ENCODE results near the gene PLA2G4F. TPM values are rescaled to one million over a fixed set of nuclear protein-coding genes. Genes with fewer than 3 reads are reported as not detected.

Gene PLA2G4F
- 10 to 100 TPM in 3 of 4 donors, under 1 TPM in 1; 0.68 to 36.7 (median 25.1) TPM for polyA plus RNA-seq (ENCODE audit: insufficient read length in 4 of 4)

DNA sequence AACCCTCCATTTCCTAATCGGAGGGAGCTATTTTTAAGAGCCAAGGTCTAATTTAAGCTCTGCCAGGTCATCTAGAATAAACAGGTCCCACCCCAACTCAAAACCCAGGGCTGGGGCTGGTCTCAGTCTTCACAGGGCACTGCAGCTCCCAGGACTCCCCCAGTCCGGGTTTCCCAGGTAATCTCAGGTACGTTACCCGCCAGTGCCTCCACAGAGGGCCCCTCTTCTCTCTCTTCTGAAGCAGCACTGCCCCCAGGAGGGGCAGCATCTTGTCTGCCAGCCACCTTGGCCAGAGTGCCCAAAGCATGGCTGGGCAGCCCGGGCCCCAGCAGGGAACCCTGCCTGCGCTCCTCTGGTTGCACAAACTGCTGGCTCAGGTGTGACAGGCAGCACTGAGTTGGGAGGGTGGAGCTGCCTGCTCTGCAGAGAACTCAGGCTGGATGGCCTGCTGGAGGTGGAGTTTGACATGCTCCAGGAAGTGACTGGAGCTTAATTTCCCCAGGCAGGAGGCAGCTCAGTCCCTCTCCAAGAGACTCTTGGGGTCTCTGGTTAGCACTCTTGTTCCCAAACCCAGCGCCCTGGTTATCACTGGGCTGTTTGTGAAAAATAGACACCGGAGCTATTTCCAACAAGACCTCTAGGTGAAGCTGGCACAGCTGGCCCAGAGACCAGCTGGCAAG lies at the start of gene PLA2G4F:
TSS of gene PLA2G4F (minus strand) at position 394 of the 680 bp plus-strand sequence. CDS start at position 307, 87 bp downstream.
- no peak for DNase-seq (ENCODE audit: low read depth in 4 of 4, low spot score in 3 of 4)

GRCh38 chr15:42203891-42204290 lies 47.5 kb upstream of the PLA2G4F start:
- DNase-seq (ENCODE audit: low read depth in 4 of 4, low spot score in 3 of 4), result no peak

- no peak for DNase-seq (ENCODE audit: low read depth in 4 of 4, low spot score in 3 of 4)
Measured at GRCh38 chr15:42202653-42203052, 46.2 kb upstream of the PLA2G4F start.

DNA sequence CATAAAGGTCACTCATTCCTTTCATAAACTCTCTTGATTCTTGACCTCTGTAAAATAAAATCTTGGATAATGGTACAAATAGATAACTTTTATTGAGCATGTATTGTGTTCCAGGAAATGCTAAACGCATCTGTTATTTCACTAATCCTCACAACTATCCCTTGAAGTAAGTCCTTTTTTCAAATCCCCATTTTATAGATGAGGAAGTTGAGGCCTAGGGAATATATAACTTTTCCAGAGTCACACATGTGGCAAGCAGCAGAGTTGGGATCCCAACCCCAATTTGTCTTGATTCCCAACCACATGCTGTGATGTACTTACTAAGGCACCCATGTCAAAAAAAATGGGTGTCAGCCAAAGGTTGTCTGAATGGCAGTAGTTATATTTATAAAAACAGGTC lies 45.4 kb upstream of the PLA2G4F start:
- no peak for DNase-seq (ENCODE audit: low read depth in 4 of 4, low spot score in 3 of 4)

GRCh38 chr15:42199126-42199525 lies 42.7 kb upstream of the PLA2G4F start:
- no peak for DNase-seq (ENCODE audit: low read depth in 4 of 4, low spot score in 3 of 4)

DNA sequence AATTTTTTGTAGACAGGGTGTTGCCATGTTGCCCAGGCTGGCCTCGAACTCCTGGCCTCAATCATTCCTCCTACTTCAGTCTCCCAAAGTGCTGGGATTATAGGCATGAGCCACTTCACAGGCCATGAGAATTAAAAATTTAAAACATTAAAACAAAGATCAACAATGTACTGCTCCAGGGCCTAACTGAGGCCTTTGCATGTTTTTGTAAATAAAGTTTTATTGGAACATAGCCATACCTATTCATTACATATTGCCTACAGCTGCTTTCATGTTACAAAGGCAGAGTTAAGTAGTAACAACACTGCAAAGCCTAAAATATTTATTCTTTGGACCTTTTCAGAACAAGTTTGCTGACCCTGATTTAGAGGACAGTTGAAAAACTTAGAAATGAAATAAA lies 42.1 kb upstream of the PLA2G4F start:
- DNase-seq (ENCODE audit: low read depth in 4 of 4, low spot score in 3 of 4), result no peak

GRCh38 chr15:42194513-42194912 lies 38.1 kb upstream of the PLA2G4F start:
- no peak for DNase-seq (ENCODE audit: low read depth in 4 of 4, low spot score in 3 of 4)

GRCh38 chr15:42193383-42193782 lies 36.9 kb upstream of the PLA2G4F start:
- no peak for DNase-seq (ENCODE audit: low read depth in 4 of 4, low spot score in 3 of 4)

DNA sequence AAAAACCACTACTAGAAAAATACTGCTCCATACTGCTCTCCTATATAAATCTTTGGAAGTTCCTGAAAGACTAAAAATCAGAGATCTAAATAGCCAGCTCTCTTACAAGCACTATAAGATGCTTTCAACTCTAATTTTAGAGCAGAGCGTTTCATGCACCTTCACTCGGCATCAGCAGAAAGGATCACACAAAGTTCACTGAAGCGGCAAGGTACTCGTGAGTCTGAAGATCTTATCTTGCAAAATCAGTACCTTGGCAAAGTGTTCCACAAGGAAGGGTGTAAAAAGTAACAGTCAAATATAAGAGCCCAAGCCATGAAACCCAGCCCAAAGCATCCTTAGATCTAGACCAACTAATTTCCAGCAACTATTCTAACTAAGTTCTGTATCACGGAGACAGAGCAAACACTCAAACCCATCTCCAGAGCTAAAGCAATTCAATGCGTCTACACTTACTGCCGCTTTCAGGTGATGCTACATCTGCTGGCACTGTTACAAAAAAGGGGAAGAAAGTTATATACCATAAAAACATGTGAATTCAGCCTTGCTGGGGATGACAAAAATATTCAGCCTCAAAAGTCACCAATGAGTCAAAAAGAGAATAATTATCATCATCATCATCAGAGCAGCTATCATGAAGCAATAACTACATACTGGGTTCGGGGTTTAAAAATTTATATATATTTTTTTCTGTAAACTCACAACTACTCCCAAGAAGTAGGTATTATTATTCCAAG lies 35.3 kb upstream of the PLA2G4F start:
- DNase-seq (ENCODE audit: low read depth in 4 of 4, low spot score in 3 of 4), result no peak

DNA sequence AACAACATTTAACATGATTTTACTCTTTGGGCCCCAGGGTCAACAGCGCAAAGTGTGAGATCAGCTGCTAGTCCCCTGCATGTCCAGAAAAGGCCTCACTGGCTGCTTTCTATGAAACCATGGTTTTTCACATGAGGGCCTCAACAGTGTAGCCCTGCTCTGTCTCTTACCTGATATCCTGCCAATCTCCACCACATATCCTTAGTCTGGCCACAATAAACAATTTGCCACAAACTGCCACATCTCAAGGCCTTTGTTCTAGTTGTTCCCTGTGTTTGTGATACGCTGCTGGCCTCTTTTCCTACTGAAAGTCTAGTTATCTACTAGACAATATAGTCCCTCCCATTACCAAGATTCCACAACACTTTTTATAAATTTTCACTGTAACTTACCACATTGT lies 33.9 kb upstream of the PLA2G4F start:
- no peak for DNase-seq (ENCODE audit: low read depth in 4 of 4, low spot score in 3 of 4)

- no peak for DNase-seq (ENCODE audit: low read depth in 4 of 4, low spot score in 3 of 4)
Measured at GRCh38 chr15:42185801-42186200, 29.4 kb upstream of the PLA2G4F start.

DNA sequence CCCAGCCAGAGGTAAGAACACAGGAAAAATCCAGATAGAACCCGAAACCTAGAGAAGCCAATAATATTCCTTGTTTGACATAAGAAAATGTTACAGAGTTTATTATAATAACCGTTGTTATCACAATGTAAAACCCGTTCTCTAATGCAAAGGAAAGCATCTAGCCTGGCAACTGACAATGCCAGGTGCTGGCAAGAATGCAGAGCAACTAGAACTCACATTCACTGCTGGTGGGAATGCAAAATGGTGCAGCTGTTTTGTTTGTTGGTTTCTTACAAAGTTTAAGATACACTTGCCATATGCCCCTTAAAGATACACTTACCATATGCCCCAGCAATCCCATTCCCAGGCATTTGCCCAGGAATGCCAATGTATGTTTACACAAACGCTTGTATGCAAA lies 28.3 kb upstream of the PLA2G4F start:
- DNase-seq (ENCODE audit: low read depth in 4 of 4, low spot score in 3 of 4), result no peak

DNA sequence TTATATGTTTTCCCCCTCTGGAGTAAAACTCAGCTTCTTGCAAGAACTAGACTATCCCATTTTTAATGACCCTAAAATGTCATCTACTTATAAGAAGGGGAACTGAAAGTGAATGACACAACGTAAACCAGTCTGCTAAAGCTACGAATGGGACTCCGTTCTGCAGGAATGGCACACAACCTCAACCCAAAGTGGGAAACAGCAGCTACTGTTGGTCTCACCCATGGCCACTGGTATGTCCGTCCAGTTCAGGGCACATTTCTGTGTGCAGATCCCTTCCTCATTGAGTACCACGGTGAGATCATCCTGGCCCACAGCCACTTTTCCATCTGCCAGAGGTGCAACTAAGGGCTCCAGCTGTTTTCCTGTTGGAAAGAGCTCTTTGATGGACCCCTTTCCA lies 27.9 kb upstream of the PLA2G4F start:
- DNase-seq (ENCODE audit: low read depth in 4 of 4, low spot score in 3 of 4), result no peak

DNA sequence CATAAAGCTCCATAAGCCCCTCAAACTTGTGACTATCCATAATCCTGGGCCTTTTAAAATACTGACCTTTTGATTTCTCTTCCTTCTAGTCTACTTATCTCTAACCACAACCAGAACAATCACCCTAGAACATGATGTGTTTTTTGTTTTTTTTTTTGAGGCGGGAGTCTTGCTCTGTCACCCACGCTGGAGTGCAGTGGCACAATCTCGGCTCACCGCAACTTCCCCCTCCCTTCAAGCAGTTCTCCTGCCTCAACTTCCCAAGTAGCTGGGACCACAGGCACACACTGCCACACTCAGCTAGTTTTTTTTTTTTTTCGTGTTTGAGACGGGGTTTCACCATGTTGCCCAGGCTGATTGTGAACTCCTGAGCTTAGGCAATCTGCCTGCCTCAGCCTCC lies 26.5 kb upstream of the PLA2G4F start:
- no peak for DNase-seq (ENCODE audit: low read depth in 4 of 4, low spot score in 3 of 4)

DNA sequence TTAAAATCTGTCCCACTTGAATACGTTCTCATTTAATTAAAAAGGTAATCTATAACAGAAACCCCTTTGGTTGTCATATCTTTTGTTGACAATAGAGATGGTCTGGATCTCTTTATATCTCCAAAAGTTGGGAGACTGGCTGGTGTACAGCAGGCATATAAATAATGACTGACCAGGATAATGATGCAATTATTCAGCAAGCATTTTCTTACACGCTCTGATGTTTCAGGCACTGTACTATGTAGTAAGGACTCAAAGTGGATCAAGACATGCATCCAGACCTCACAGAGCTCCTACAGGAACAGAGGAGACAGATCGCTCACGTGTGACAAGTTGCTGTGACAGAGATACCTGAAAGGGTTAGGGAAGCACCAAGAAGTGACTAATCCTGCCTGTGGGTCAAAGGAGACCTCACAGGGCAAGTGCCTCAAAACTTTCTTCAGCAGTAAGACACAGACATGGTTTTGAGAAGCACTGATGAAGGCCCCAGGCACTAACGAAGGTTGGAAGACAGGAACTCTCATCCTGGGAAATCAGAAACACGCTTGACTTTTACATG lies 26.0 kb upstream of the PLA2G4F start:
- no peak for DNase-seq (ENCODE audit: low read depth in 4 of 4, low spot score in 3 of 4)

DNA sequence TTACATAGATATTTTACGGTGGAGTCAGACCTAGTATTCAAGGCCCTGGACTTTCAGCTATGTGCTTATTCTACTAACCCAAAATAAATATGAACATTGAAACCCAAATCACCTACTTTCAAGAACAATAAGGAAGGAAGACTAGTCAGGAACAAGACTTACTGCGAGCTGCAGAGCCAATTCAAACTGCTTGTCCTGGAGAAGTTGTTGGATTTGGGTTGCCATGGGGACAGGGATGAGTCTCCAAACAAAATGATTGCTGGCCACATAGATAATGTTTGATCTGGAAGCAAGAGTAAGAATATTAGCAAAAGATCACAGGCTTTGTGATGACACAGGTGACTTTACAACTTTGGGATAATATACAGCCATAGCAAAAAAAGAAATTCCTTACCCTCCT lies 21.6 kb upstream of the PLA2G4F start:
- DNase-seq (ENCODE audit: low read depth in 4 of 4, low spot score in 3 of 4), result no peak

- no peak for DNase-seq (ENCODE audit: low read depth in 4 of 4, low spot score in 3 of 4)
Measured at GRCh38 chr15:42175671-42176070, 19.2 kb upstream of the PLA2G4F start.

DNA sequence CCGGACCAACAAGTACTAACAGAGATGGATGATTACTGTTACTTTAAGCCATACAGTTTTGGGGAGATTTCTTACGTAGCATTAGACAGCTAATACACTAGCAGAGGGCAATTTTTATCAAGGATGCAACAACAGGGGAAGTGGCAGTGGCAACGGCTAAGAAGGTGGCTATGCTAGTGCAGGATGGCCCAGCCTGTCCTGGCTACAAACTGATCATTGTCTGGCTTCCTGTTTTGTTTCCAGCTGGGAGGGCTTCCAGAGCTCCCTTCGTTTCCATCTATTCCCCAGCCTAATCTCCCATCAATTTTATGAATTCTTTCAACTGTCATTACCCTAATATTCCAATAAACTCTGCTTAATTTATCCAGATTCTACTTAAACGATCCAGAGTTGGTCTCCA lies 16.0 kb upstream of the PLA2G4F start:
- no peak for DNase-seq (ENCODE audit: low read depth in 4 of 4, low spot score in 3 of 4)

DNA sequence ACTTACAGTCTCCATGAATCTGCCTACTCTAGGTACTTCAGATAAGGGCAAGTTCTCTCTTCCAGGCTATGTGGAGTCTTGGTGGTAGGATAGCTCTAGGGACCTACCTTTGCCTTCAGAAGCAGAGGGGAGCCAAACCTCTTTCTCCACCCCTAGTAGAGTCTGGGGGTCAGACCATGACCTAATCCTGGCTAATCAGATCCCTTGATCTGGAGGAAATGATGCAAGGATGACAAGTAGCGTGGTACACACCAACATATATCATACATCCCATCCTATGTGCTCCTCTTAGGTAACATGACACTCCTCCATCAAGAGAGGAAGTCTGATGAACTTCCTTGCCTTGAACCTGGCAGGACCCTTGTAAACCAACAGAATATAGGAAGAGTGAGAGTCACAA lies 15.4 kb upstream of the PLA2G4F start:
- DNase-seq (ENCODE audit: low read depth in 4 of 4, low spot score in 3 of 4), result no peak

DNA sequence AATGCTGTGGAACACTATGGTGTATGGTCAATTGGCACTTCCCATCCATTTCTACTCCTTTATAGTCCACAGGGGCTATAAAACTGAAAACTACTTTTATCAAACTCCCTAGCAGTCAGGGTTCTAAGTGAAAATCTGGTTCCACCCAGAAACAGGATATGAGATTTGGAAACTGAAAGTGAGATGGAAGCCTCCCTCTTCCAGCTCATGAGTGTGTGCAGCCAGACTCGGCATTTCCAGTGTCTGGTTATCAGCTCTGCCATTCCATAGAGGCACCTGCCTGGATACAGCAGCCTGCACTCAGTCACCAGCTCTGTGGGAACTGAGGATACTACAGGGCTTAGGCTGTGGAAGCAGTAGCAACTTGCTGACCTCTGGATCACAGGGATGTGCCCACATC lies 14.7 kb upstream of the PLA2G4F start:
- DNase-seq (ENCODE audit: low read depth in 4 of 4, low spot score in 3 of 4), result no peak

DNA sequence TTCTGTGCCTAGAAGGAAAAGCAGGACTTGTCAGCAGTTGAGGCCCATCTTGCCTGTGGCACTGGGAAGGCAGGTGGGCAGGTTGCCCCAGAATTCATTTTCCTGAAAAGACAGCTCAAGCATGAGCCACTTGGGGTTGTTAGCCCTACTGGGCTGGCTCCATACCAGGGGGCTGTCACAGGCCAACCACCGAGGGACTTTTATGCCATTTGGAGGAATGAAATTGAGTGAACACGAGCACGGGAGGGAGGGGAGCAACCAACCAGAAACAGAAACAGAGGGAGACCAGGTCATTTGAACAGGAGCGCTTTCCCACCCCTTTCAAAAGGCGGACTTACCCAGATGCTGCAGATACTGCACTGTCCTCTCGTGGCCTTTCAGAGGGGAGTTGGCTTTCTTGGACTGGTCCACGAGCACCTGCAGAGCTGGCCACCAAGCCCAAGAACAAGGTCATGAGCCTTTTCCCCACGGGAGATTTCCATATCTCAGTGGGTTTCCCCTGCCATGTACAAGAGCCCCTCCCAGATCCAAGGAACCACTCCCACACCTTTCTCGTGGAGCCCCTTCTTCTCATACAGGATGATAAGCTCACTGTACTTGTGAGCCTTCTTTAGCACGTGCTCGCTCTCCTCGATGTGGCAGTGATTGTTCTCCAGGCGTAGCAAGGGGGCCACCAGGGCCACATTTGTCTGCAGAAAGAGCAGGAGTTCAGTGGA lies 9.9 kb upstream of the PLA2G4F start:
- no peak for DNase-seq (ENCODE audit: low read depth in 4 of 4, low spot score in 3 of 4)

Measured in left renal pelvis (tissue), 4 donors.